OCI-LY1 (cell line): Measurements from ENCODE around the gene VAV2.

Experiments
- EZH2 ChIP-seq: fragments of 200-600 bp; sonication (generic), shearing (Covaris generic); IDR thresholded peaks from 2 replicates; pipeline ENCODE4 v1.8.0; 2017; ENCODE audit warnings: borderline replicate concordance, mixed run types, mild to moderate bottlenecking, antibody characterized with exemption, low read length, moderate library complexity, mixed read lengths
- TF ChIP-seq, protein P1 (sequence below): fragments of 200-600 bp; sonication (generic), shearing (Covaris generic); IDR thresholded peaks from 2 replicates; pipeline ENCODE4 v1.5.1; 2017; ENCODE audit warnings: mild to moderate bottlenecking, antibody characterized with exemption, low read length, moderate library complexity, mixed read lengths

DNA sequence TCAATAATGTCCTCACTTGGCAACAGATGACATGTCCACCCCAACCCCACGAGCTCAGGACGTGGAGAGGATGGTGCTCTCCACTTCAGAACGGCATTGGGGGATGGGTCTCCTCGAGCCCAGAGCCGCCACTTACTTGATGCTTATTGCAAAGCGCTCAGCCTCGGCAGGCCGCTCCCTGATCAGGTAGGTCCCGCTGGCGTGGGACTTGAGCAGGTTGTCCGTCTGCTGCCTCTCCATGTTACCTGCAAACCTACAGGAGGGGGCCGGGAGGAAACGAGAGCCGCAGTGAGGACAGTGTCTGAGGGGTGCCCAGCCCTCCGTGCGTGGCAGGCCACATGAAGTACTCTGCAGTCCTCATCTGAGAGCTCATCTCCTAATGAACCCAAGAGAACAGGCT, 217.3 kb downstream of the VAV2 start:
- TF ChIP-seq, protein P1, sequence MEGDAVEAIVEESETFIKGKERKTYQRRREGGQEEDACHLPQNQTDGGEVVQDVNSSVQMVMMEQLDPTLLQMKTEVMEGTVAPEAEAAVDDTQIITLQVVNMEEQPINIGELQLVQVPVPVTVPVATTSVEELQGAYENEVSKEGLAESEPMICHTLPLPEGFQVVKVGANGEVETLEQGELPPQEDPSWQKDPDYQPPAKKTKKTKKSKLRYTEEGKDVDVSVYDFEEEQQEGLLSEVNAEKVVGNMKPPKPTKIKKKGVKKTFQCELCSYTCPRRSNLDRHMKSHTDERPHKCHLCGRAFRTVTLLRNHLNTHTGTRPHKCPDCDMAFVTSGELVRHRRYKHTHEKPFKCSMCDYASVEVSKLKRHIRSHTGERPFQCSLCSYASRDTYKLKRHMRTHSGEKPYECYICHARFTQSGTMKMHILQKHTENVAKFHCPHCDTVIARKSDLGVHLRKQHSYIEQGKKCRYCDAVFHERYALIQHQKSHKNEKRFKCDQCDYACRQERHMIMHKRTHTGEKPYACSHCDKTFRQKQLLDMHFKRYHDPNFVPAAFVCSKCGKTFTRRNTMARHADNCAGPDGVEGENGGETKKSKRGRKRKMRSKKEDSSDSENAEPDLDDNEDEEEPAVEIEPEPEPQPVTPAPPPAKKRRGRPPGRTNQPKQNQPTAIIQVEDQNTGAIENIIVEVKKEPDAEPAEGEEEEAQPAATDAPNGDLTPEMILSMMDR, result no peak
- no peak for TF ChIP-seq EZH2
